Choroid plexus epithelial cell (primary cell): ENCODE data around the gene H6PD.
A peak's percentile ranks its signal among the peaks of the same experiment; 100 is the strongest.

Source experiments
- DNase-seq: peaks from one replicate; pipeline ENCODE4 v3.0.0-alpha.2; 2010; ENCODE audit warnings: low read depth
- H3K4me3 ChIP-seq: 2 replicates; pipeline ENCODE4 v1.5.1; 2011; ENCODE audit warnings: low read depth, mild to moderate bottlenecking, control low read depth, low read length, moderate library complexity
- TF ChIP-seq, protein P1 (sequence below): conservative IDR thresholded peaks from 2 replicates; pipeline ENCODE4 v1.5.1; 2011; ENCODE audit warnings: low read depth, mild to moderate bottlenecking, control low read depth, inconsistent platforms, low read length, moderate library complexity

H6PD gene

GRCh38 chr1:9249534-9250410, 15.2 kb downstream of the H6PD start:
- TF ChIP-seq, protein P1, sequence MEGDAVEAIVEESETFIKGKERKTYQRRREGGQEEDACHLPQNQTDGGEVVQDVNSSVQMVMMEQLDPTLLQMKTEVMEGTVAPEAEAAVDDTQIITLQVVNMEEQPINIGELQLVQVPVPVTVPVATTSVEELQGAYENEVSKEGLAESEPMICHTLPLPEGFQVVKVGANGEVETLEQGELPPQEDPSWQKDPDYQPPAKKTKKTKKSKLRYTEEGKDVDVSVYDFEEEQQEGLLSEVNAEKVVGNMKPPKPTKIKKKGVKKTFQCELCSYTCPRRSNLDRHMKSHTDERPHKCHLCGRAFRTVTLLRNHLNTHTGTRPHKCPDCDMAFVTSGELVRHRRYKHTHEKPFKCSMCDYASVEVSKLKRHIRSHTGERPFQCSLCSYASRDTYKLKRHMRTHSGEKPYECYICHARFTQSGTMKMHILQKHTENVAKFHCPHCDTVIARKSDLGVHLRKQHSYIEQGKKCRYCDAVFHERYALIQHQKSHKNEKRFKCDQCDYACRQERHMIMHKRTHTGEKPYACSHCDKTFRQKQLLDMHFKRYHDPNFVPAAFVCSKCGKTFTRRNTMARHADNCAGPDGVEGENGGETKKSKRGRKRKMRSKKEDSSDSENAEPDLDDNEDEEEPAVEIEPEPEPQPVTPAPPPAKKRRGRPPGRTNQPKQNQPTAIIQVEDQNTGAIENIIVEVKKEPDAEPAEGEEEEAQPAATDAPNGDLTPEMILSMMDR, result peak; percentile 87
- H3K4me3 ChIP-seq, result no peak overlapping the region
- DNase-seq, result peak; percentile 76

GRCh38 chr1:9250411-9251381, 16.1 kb downstream of the H6PD start:
- no peak overlapping the region for H3K4me3 ChIP-seq
- TF ChIP-seq, protein P1, result no peak
- peak; percentile 50 for DNase-seq

DNA sequence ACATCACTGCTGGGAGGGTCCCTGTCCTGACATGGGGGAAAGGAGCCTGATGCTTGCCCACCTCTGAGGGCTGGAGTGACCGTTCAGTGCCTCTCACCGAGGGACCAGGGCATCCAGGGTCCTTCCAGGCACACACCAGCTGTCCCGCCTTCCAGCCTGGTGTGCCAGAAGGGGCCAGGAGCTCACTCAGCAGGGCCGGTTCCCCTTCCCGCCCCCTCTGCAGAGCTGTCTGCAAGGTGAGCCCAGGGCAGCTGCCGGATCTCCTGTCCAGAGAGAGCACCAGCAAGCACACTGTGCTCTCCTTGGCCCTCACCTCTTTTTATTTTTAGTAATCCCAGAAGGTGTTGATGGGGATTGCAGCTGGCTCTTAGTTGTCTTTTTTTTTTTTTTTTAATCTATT, 16.9 kb downstream of the H6PD start:
- no peak overlapping the region for H3K4me3 ChIP-seq
- TF ChIP-seq, protein P1, result no peak
- DNase-seq, result no peak

DNA sequence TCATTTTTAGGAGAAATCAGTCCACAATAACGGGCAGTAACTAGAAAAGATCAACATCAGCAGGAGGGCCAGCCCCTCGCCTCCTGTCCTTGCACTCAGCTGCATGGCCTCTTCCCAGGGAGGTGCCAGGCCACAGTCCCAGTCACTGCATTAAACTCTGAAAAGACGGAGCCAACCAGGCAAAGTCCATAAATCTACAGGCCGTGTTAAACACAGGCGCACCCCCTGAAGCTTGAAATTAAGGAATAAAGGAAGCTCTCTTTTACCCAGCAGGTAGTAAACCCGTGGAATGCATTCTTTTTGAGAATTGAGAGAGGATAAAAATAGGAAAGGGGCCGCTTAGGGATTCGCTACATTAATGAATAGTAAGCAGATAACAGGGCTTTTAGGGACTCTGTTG, 18.4 kb downstream of the H6PD start:
- H3K4me3 ChIP-seq, result no peak overlapping the region
- no peak for DNase-seq
- TF ChIP-seq, protein P1, result no peak

DNA sequence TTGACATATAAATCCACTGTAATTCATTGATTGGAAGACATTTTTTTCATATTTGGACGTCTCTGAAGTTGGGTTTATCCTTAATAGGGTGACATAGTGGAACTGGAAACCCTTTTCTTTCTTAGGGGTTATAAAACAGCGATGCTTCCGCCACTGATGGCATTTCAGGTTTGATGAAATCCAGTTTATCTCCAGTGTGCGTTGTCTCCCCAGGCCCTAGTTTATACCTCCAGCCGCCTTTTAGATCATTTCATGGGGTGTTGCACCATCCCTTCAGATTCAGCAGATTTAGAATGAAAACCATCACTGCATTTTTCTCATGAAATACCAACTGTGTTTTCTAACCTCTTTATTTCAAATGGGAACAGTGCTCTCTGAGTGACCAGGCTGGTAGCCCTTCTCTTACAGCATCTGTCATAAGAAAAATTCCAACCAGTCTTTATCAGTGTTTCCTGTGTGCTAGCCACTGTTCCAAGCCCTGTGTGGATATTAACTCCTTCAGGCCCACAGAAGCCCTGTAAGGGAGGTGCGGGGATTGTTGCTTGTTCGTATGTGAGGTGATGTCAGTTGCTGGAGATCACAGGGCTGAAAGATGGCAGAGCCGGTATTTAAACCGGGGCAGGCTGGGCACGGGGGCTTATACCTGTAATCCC, 19.0 kb downstream of the H6PD start:
- DNase-seq, result peak; percentile 77
- TF ChIP-seq, protein P1, result no peak
- no peak overlapping the region for H3K4me3 ChIP-seq

- H3K4me3 ChIP-seq, result no peak overlapping the region
- DNase-seq, result no peak
- TF ChIP-seq, protein P1, result no peak
Measured at GRCh38 chr1:9256332-9256731, 21.8 kb downstream of the H6PD start.
